Effector memory CD8-positive, alpha-beta T cell (primary cell): Measurements from ENCODE around the gene CFAP99.

ENCODE experiments used
- ATAC-seq: fragments of 150-1000 bp; cut with Tn5 transposase; replicated peaks from 2 replicates; pipeline ENCODE4 v1.10.0; 2021; ENCODE audit warnings: mild to moderate bottlenecking, moderate library complexity
- DNase-seq, 3 experiments: peaks; one replicate each; pipeline ENCODE4 v3.0.0; 2021
- H3K27ac Mint-ChIP-seq, 2 donors: one replicate each; pipeline ENCODE4 v1.8.0; 2022; ENCODE audit warnings: mild to moderate bottlenecking in 2 of 2, mixed read lengths in 2 of 2, moderate library complexity in 2 of 2
- H3K27me3 Mint-ChIP-seq, 2 donors: one replicate each; pipeline ENCODE4 v1.8.0; 2022; ENCODE audit warnings: mixed read lengths in 2 of 2
- H3K36me3 Mint-ChIP-seq: one replicate; pipeline ENCODE4 v1.8.0; 2022; ENCODE audit warnings: mild to moderate bottlenecking, moderate library complexity, mixed read lengths; ENCODE audit not compliant: insufficient read depth
- H3K4me1 Mint-ChIP-seq, 2 donors: one replicate each; pipeline ENCODE4 v1.8.0; 2022; ENCODE audit warnings: low read depth in 2 of 2, mixed read lengths in 2 of 2
- H3K4me3 Mint-ChIP-seq, 2 donors: one replicate each; pipeline ENCODE4 v1.8.0; 2022; ENCODE audit warnings: mild to moderate bottlenecking in 2 of 2, mixed read lengths in 2 of 2, moderate library complexity in 2 of 2
- H3K9me3 Mint-ChIP-seq, 2 donors: one replicate each; pipeline ENCODE4 v1.8.0; 2022; ENCODE audit warnings: mixed read lengths in 2 of 2

CFAP99 gene

GRCh38 chr4:2497324-2497723 lies 78.6 kb downstream of the CFAP99 start:
- no peaks in the 10 kb centered on the region for H3K27me3 Mint-ChIP-seq
- H3K36me3 Mint-ChIP-seq, result peaks cover 96% of the 10 kb centered on the region
- peaks cover 18 to 32% of the 10 kb centered on the region in 2 donors for H3K4me1 Mint-ChIP-seq
- peak overlapping the region; percentile 18 to 80 for H3K27ac Mint-ChIP-seq
- no peak for DNase-seq
- H3K9me3 Mint-ChIP-seq, result no peaks in the 10 kb centered on the region
- ATAC-seq, result no peak
- H3K4me3 Mint-ChIP-seq, result no peak overlapping the region

- H3K4me3 Mint-ChIP-seq, result no peak overlapping the region
Measured at GRCh38 chr4:2497931-2498330, 79.2 kb downstream of the CFAP99 start.

DNA sequence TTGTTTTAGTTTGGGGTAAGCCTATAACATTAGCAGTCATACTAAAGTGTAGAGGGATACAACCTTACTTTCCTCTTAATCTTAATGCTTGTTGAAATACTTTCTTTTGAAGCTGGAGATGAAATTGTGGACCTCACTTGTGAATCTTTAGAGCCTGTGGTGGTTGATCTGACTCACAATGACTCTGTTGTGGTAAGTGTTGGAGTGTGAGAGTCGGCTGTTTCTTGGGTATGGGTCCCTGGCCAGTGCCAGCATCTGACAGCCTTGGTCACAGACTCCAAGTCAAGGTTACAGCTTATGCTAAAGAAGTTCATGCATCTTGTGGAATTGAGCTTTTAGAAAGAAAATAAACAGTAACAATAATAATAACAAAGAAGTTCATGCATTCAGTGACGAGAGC lies 81.8 kb downstream of the CFAP99 start:
- Mint-ChIP-seq H3K4me3 (no peak overlapping the region), H3K9me3 (no peaks in the 10 kb centered on the region), H3K4me1 (peaks cover 14 to 25% of the 10 kb centered on the region in 2 donors), H3K36me3 (peaks cover 95% of the 10 kb centered on the region), H3K27me3 (no peaks in the 10 kb centered on the region), H3K27ac (peak overlapping the region in 1 of 2 donors; percentile 49)
- ATAC-seq (no peak), DNase-seq (no peak)

More at GRCh38 chr4:2497931-2498330, 79.2 kb downstream of the CFAP99 start:
- Mint-ChIP-seq H3K4me1 (peaks cover 14 to 26% of the 10 kb centered on the region in 2 donors), H3K27me3 (no peaks in the 10 kb centered on the region), H3K27ac (peak overlapping the region in 1 of 2 donors; percentile 18), H3K9me3 (no peaks in the 10 kb centered on the region), H3K36me3 (peaks cover 96% of the 10 kb centered on the region)
- ATAC-seq (peak; percentile 51), DNase-seq (no peak)

GRCh38 chr4:2501034-2501594 lies 82.4 kb downstream of the CFAP99 start:
- Mint-ChIP-seq H3K27ac (peak overlapping the region; percentile 52 to 53), H3K9me3 (no peaks in the 10 kb centered on the region), H3K27me3 (no peaks in the 10 kb centered on the region), H3K36me3 (peaks cover 96% of the 10 kb centered on the region), H3K4me1 (peaks cover 14 to 25% of the 10 kb centered on the region in 2 donors), H3K4me3 (no peak overlapping the region)
- ATAC-seq (no peak), DNase-seq (no peak)

- no peak for ATAC-seq
Measured at GRCh38 chr4:2503809-2504208, 85.1 kb downstream of the CFAP99 start.

DNA sequence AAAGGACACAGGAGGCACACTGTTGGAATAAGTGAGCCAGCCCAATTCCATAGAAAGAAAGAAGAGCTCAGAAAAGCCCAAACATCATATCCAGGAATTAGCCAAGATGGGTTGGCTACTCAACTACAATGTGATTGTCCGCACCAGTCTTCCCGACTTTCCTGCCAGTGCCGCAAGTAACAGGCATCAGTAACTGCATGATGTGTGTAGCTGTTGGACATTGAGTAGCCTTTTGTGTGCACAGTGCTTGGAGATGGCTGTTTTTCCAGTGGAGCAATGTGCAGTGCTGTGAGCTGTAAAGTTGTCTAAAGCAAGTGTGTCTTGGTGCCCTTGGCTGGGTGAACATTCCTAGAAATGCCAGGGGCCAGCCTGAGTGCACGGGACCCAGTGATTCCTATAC lies 88.5 kb downstream of the CFAP99 start:
- no peaks in the 10 kb centered on the region for H3K9me3 Mint-ChIP-seq
- ATAC-seq (no peak), DNase-seq (no peak)
- no peaks in the 10 kb centered on the region for H3K27me3 Mint-ChIP-seq
- H3K36me3 Mint-ChIP-seq, result peaks cover 83% of the 10 kb centered on the region
- H3K4me3 Mint-ChIP-seq, result no peak overlapping the region
- H3K4me1 Mint-ChIP-seq, result peaks cover 28 to 46% of the 10 kb centered on the region in 2 donors
- H3K27ac Mint-ChIP-seq, result peak overlapping the region; percentile 47 to 58

More at GRCh38 chr4:2503809-2504208, 85.1 kb downstream of the CFAP99 start:
- Mint-ChIP-seq H3K27ac (peak overlapping the region in 1 of 2 donors; percentile 57), H3K27me3 (no peaks in the 10 kb centered on the region), H3K9me3 (no peaks in the 10 kb centered on the region), H3K4me1 (peaks cover 18 to 34% of the 10 kb centered on the region in 2 donors), H3K36me3 (peaks cover 93% of the 10 kb centered on the region), H3K4me3 (no peak overlapping the region)
- DNase-seq, result no peak

- Mint-ChIP-seq H3K27ac (peak overlapping the region in 1 of 2 donors; percentile 58), H3K36me3 (peaks cover 82% of the 10 kb centered on the region), H3K4me1 (peaks cover 28 to 46% of the 10 kb centered on the region in 2 donors), H3K27me3 (no peaks in the 10 kb centered on the region), H3K9me3 (no peaks in the 10 kb centered on the region), H3K4me3 (no peak overlapping the region)
- ATAC-seq (no peak), DNase-seq (no peak)
Measured at GRCh38 chr4:2507855-2508254, 89.1 kb downstream of the CFAP99 start.

DNA sequence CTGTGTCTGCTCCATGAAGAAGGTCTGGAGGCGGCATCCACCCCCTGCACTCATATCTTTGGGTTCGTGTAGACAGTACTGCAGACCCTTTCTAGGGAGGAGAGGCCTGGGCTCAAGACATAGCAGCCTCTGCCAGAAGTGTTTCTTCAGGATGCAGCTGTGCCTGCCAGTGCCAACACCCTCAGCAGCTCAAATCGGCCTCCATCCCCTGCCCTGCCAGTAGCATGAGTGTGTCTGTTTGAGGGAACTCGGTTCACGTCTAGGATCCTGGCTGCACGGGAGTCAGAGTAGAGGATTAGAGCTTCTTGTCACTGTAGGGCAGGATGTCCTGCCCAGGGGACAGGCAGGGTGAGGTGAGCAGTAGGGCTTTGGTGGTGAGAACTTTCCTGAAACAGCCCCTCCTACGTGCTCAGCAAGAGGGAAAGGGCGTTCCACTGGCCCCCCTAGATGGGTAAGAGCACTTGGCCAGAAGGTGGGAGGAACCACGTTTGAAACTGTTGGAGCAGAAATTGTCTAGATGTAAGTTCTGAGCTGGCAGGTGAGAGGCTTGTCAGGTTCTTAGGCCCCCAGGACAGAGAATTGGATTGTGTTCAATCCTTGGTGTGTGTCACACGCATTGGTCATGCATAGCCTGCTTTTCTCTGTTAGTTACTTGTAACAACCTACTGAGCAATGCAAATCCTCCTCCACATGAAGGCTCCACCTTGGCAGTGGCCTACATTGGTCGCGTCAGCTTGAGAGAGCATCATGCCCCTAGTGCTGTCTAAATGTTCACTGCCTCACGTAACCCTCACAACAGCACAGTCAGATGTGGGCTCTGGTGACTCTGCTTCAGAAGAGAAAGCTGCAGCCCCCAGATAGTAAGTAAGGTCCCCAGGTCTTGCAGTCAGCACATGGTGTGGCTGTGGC lies 91.8 kb downstream of the CFAP99 start:
- peaks cover 23 to 39% of the 10 kb centered on the region in 2 donors for H3K4me1 Mint-ChIP-seq
- DNase-seq (no peak), ATAC-seq (no peak)
- peak overlapping the region; percentile 53 to 59 for H3K4me3 Mint-ChIP-seq
- H3K9me3 Mint-ChIP-seq, result no peaks in the 10 kb centered on the region
- peaks cover 78% of the 10 kb centered on the region for H3K36me3 Mint-ChIP-seq
- H3K27ac Mint-ChIP-seq, result peak overlapping the region; percentile 90 to 91
- H3K27me3 Mint-ChIP-seq, result no peaks in the 10 kb centered on the region

GRCh38 chr4:2511645-2512131 lies 92.9 kb downstream of the CFAP99 start:
- Mint-ChIP-seq H3K27ac (peak overlapping the region; percentile 93 to 99), H3K4me1 (peaks cover 24 to 35% of the 10 kb centered on the region in 2 donors), H3K36me3 (peaks cover 77% of the 10 kb centered on the region), H3K9me3 (no peaks in the 10 kb centered on the region), H3K27me3 (no peaks in the 10 kb centered on the region), H3K4me3 (peak overlapping the region; percentile 43 to 57)
- DNase-seq, result peak in 2 of 3 experiments; percentile 10 to 32
- peak; percentile 75 for ATAC-seq
